Stimulated activated CD4-positive, alpha-beta T cell treated with anti-CD3 and anti-CD28 coated beads, Interleukin-15, amount 100 ng/mL, for 1 hour (primary cell): ENCODE results near the gene NTF4.
"Not testable (repeated sequence)": the region's sequence is repeated elsewhere in the genome, so short reads cannot be mapped to it uniquely, and the experiment has no call there.

Source experiments
- DNase-seq, 2 donors: peaks; one replicate each; pipeline ENCODE4 v3.0.0-alpha.2; 2020; ENCODE audit warnings: low read depth in 1 of 2, low spot score in 1 of 2

Gene NTF4

DNA sequence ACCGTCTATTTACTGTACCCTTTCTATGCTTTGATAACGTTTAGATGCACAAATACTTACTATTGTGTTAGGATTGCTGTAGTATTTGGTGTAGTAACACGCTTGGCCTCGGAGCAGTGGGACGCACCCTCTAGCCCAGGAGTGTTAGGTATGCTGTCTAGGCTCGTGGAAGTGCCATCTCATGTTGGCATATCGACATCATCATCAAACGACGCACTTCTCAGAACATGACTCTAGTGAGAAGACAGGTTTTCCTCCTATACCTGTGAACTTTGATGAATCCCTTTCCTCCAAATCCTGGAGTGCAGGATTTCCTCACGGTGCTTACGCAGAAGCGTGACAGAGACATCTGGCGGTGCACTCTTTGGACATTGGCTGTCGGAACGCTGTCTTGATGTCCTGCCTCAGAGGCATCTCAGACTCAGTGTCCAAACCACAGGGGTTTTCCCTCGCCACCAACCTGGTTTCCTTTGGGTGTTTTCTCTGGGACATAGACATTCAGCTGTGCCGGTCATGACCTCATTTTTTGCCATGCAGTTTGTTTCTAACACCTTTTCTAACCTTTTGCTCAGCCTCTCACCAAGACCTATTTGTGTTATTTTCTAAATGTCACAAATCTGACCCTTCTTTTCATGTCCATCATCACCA is 26.9 kb upstream of the NTF4 start:
- DNase-seq, result no peak

DNA sequence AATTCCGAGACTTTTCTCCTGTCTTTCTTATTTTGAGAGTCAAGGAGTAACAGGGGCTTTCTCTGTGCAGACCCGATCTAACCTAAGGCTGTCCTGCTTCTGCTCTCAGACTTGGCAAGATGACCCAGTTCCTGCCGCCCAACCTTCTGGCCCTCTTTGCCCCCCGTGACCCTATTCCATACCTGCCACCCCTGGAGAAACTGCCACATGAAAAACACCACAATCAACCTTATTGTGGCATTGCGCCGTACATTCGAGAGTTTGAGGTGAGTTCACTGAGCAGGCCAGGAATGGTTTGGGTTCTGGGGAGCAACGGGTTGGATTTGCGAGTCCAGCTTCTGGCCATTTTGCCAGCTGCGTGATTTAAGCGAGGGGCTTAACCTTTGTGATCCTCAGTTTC is 21.7 kb upstream of the NTF4 start:
- DNase-seq, result no peak

DNA sequence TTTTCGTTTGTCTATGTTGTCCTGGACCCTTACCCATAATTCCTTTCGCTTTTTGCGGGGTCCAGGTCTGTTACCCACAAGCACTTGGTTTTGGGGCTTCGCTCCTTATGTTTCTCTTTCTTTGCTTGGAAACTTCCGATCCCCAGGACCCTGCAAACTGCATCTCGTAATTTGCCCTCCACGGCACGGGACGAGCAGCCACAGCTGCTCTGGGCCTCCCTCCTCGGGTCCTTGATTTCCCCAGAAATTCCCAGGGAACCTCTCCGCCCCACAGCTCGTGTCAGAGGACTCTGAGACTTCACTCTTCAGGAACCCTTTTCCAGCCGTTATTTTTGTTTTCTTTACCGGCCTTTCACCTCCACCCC is 21.2 kb upstream of the NTF4 start:
- no peak for DNase-seq

DNA sequence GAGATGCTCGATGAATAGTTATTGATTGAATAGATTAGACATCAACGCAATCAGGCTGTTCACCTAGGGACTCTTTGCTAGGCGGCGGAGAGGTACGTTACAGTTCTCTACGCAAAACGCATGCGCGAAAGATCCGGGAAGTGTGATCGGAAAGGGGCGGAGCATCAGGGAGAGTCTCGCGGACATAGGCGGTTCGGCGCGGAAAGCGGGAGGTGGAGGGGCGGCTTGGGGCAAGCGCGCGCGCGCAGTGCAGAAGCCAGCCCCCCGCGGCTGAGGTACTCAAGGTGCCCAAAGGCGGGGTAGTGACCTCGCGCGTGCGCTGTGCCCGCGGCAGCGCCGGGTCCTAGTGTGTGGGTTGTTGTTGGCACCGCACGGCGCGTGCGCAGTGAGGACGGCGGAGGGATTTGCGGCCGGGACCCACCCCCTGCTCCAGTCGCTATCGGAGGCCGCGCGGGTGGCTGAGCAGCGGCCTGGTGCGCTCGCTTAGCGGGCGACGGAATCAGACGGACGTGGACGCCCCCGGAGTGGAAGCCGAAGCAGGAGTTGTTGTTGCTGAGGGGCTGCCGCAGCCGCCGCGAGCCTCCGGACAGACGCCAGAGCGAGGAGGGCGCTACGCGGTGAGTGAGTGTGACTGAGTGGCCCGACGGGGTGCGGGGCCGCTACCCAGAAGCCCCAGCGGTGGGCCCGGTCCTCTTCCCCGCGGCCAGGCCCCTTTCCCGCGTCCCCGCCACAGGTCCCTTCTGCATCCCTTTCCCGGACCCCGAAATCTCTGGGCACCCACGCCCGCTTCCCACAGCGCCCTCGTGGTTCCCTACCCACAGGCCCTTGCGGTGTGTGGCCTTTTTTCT is 20.6 kb upstream of the NTF4 start, which contains the start of gene SNRNP70:
Gene SNRNP70, plus strand, starts transcription at position 432 of the 848 bp plus-strand sequence. CDS start 964 bp downstream, outside the sequence.
- DNase-seq, result peak; percentile 98 to 99

DNA sequence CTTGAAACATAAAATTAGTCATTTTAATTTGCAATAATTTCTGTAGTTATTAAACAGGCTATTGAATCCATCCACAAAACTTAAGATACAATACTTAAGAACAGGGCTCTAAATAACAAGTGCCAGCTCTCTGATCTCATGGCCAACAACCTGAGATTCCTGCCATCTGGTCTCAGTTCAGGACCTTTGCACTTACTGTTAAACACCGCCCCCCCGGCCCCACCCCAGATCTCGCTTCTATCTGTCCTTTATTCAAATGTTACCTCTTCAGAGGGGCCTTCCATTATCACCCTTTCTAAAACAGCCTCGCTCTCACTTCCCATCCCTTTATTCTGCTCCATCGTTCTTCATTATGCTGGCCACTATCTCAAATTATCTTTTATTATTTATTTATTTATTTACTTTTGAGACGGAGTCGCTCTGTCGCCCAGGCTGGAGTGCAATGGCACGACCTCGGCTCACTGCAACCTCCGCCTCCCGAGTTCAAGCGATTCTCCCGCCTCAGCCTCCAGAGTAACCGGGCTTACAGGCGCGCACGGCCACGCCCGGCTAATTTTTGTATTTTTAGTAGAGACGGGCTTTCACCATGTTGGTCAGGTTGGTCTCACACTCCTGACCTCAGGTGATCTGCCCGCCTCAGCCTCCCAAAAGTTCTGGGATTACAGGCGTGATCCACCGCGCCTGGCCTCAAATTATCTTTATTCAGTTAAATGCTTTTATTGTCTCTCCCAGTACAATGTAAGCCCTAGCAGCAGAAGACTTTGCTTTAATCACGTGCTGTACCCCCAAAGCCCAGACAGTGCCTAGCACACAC is 19.8 kb upstream of the NTF4 start:
- no peak for DNase-seq

- no peak for DNase-seq
These were observed 16.7 kb upstream of the NTF4 start for GRCh38 chr19:49081273-49081672.

DNA sequence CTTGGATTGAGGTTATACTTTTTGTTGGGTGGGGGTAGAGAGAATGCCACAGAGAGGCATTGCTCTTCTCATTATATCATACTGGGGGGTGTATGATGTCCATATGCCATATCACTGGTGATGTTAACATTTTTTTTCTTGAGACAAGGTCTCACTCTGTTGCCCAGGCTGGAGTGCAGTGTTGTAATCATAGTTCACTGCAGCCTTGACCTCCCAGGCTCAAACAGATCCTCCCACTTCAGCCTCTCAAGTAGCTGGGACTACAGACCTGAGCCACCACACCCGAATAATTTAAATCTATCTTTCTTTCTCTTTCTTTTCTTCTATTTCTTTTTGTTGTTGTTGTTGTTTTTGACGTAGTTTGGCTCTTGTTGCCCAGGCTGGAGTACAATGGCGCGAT is 15.8 kb upstream of the NTF4 start:
- DNase-seq, result no peak

DNA sequence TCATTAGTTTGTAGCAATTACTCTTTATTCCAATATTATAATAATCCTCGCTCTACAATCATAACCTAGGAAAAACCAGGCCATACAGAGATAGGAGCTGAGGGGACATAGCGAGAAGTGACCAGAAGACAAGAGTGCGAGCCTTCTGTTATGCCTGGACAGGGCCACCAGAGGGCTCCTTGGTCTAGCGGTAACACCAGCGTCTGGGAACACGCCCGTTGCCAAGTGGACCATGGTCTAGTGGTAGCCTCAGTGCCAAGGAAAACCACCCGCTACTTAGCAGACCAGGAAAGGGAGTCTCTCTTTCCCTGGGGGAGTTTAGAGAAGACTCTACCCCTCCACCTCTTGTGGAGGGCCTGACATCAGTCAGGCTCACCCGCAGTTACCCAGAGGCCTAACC is 10.3 kb upstream of the NTF4 start:
- DNase-seq, result not testable (repeated sequence)

DNA sequence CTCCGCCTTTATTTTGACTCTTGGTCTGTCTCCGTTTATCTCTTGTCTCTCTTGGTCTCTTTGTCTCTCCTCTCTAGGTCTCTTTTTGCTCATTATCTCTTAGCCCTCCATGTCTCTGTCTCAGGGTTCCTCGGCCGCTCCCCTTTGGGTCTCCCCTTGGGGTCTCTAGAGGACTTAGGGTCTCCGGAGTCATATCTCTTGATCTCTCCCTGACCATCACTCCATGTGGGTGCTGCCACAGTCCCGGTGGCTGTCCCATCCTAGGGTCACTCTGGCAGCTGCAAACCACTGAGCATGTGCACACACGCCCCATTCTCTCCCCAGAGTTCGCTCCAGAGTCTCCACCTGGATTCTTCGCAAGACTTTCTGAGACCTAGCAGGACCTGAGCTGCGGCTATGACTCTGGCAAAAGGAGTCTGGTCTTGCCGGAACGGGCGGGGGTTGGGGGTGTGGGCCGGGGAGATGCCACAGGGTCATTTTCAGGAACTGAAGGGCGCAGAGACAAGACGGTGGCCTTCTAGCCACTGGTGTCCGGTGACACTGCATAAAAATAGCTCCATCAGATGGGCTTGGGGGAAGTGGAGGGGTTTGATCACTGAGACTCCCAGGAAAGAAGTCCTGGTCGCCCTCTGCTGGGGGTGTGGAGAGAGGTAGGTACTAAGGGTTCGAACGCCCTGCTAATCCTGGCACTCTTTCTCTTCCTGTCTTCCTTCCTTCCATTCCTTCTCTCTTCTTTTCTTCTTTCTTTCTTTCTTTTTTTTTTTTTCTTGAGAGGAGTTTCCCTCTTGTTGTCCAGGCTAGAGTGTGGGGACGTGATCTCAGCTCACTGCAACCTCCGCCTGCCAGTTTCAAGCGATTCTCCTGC is 9.1 kb upstream of the NTF4 start:
- DNase-seq, result no peak

DNA sequence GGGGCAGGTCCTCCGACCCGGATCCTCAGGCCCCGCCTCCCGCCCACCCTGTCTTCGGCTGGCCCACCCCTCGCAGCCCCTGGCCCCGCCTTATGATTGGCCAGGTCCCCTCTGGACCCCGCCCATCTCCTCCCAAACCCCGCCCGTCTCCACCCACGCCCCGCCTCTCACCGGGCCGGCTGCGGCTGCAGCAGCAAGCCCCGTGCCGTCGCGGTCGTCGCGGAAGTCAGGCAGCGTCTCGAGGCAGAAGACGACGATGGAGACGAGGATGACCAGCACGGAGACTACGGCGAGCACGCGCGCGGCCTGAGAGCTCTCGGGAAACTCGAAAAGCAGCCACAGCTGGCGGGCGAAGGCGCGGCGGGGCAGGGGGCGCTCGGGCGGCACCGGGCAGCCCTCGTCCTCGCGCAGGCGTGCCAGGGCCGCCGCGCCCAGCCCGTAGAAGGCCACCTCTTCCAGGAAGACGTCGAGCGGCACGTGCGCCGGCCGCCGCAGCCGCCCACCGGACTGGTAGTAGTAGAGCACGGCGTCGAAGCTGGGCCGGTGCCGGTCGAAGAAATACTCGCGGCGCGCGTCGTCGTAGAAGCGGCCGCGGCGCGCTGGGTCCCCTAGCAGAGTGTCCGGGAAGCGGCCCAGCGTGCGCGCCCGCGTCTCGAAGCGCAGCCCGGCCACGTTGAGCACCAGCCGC is 7.4 kb upstream of the NTF4 start:
- DNase-seq, result no peak

GRCh38 chr19:49070416-49070815 is 5.8 kb upstream of the NTF4 start:
- no peak for DNase-seq

DNA sequence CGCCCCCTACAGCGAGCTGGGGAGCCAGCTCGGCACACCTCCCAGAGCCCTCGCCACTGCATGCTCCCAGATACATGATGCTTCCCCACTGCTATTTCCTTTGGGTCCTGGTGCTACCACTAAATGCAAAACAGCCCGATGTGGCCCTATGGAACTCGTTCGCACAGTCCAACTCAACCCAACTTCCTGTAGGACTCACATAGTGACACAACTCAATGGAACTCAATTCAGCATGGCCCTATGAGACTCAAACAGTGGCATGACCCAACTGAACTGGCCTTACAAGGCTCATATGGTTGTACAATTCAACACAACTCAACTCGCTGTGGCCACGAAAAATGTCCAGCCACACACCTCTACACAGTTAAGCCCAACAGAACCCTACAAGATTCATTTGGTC is 4.4 kb upstream of the NTF4 start:
- DNase-seq, result no peak

- no peak for DNase-seq
These were observed 2.9 kb upstream of the NTF4 start for GRCh38 chr19:49067554-49067953.

GRCh38 chr19:49065905-49066512 is 1.4 kb upstream of the NTF4 start:
- no peak for DNase-seq

- DNase-seq, result no peak
These were observed 489 bp downstream of the NTF4 start for GRCh38 chr19:49064029-49064629.

DNA sequence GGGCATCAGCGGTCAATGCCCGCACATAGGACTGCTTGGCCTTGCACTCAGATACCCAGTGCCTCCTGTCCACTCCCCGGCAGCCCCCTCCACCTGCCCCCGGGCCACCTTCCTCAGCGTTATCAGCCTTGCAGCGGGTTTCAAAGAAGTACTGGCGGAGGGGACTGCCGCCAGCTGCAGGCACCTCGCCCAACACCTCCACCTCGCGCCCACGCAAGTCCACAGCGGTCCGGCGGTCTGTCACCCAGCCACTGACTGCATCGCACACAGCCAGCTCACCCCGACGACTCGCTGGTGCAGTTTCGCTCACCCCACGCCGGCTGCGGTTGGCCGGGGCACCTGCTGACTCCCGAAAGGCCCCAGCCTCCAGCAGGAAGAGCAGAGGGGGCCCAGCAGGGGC is 3.2 kb downstream of the NTF4 start:
- DNase-seq, result no peak

DNA sequence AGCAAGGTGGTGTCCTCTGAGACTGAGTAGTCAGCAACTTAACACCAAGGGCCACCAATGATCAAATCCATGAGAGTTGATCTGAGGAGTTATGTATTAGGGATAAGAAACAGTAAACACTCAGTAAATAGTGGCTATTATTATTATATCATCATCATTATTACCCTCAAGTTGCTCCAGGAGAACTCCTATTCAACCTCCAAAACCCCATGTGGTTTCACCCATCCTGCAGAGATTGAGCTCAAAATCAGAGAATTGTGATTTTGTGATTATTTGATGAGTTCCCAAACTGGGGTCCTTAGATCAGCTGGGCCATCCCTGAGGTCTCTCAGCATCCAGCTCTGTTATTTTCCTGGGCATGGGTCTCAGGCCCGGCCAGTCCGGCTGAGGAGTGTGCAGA is 3.6 kb downstream of the NTF4 start:
- no peak for DNase-seq

- DNase-seq, result no peak
These were observed 5.6 kb downstream of the NTF4 start for GRCh38 chr19:49059053-49059452.

DNA sequence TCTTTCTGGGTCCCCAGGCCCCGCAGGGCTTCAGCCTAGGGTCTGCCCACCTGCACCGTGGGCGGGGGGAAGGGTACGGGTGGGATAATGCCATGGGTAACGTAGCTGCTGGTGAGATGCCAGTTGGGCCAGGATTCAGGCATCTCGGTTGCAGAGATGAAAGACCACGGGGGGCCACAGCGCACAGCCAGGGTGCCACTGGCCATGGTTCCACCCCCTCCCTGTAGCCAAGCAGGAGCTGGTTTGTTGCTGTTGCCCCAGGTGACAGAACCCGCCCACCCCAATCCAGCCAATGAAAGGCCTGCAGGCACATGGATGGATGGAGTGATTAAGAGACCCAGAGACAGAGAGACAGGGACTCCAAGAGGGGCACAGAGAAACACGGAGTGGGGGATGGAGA is 6.1 kb downstream of the NTF4 start:
- no peak for DNase-seq
